Measurements from ENCODE around the gene ZFR. TPM values are rescaled to one million over a fixed set of nuclear protein-coding genes. Genes with fewer than 3 reads are reported as not detected.

The ZFR gene
- total and polyA plus RNA-seq, 11 donors, result 18.2 to 79.9 (median 57.8) TPM

DNA sequence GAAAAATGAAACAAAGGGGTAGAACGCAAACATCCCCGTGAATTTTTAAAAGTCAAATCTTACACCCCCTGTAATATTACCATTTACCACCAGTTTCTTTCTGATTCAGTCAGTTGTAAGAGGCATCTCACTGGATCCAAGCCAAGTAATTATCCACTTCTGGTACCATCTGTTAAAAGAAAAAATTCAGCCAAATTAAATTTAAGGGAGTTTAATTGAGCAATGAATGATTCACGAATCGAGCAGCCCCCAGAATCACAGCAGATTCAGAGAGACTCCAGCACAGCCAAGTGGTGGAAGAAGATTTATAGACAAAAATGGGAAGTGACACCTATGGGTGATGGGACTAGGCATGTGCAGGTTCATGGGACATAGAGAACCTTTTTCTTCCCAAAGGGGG, 101.9 kb downstream of the ZFR start:
- ATAC-seq, result no peak
- intact Hi-C loops (cut with DNase I), result no loop called here

DNA sequence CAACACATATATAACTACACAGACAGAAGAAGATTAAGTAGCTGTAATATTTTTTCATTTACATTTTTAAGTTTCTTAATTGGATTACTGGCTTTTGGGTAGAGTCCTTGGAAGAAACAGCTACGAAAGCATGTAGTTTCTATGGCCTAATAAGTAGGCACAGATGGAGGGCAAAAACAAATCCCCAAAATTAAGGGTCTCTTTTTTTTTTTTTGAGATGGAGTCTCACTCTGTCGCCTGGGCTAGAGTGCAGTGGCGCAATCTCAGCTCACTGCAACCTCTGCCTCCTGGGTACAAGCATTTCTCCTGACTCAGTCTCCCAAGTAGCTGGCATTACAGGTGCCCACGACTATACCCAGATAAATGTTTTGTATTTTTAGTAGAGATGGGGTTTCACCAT, 104.7 kb downstream of the ZFR start:
- H3K36me3 ChIP-seq, result no peaks in the 10 kb centered on the region
- ATAC-seq (no peak), DNase-seq (no peak)
- TF ChIP-seq, protein P1, sequence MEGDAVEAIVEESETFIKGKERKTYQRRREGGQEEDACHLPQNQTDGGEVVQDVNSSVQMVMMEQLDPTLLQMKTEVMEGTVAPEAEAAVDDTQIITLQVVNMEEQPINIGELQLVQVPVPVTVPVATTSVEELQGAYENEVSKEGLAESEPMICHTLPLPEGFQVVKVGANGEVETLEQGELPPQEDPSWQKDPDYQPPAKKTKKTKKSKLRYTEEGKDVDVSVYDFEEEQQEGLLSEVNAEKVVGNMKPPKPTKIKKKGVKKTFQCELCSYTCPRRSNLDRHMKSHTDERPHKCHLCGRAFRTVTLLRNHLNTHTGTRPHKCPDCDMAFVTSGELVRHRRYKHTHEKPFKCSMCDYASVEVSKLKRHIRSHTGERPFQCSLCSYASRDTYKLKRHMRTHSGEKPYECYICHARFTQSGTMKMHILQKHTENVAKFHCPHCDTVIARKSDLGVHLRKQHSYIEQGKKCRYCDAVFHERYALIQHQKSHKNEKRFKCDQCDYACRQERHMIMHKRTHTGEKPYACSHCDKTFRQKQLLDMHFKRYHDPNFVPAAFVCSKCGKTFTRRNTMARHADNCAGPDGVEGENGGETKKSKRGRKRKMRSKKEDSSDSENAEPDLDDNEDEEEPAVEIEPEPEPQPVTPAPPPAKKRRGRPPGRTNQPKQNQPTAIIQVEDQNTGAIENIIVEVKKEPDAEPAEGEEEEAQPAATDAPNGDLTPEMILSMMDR (IDR thresholded peaks at IDR 0.05), result no peak
- no peak for TF ChIP-seq POLR2A (IDR thresholded peaks at IDR 0.05)
- WGBS, 4 donors, result 64 to 89% (median 76%) methylated on average over 4 of the region's 4 CpGs
- intact Hi-C loops (cut with DNase I), result loop anchor here in 1 of 10 donors (10.0 kb wide), 1 partner anchor 205 kb away; no protein-coding TSS in a partner anchor
- H3K27me3 ChIP-seq, result no peaks in the 10 kb centered on the region
- H3K9me3 ChIP-seq, result peaks cover 0 to 34% (median 12%) of the 10 kb centered on the region in 12 donors
- no peak overlapping the region for H3K27ac ChIP-seq
- H3K4me3 ChIP-seq, result no peak overlapping the region
- no peaks in the 10 kb centered on the region for H3K4me1 ChIP-seq

More for the DNA sequence above, 101.9 kb downstream of the ZFR start:
- WGBS, 4 donors, result 60 to 88% (median 64%) methylated on average over 4 of the region's 4 CpGs
- Histone ChIP-seq H3K36me3 (no peaks in the 10 kb centered on the region), H3K4me3 (no peak overlapping the region), H3K9me3 (peaks cover 0 to 34% (median 12%) of the 10 kb centered on the region in 12 donors), H3K27me3 (no peaks in the 10 kb centered on the region), H3K4me1 (no peaks in the 10 kb centered on the region), H3K27ac (no peak overlapping the region)
- TF ChIP-seq POLR2A (IDR thresholded peaks at IDR 0.05), result no peak
- TF ChIP-seq, protein P1 (IDR thresholded peaks at IDR 0.05), result no peak
- DNase-seq, result no peak

DNA sequence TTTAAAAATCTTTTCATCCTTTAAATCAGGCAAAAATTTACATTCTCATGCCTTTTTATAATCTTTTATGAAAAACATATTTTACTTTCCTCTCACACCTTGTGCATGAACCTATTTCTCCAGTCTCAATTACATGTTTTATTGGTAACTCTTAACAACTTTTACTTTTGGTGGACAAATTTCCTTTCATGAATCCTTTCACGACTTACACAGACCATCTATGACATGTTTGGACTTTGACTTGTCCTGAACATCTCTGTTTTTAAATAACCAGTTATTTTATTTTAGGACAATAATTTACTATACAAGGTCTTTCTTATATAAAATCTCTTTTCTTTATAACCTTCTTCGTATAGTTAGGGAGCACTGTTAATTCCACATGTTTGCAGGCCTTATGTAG, 105.3 kb downstream of the ZFR start:
- Histone ChIP-seq H3K27me3 (no peaks in the 10 kb centered on the region), H3K9me3 (peaks cover 0 to 34% (median 12%) of the 10 kb centered on the region in 12 donors), H3K36me3 (no peaks in the 10 kb centered on the region), H3K27ac (no peak overlapping the region), H3K4me3 (no peak overlapping the region), H3K4me1 (no peaks in the 10 kb centered on the region)
- ATAC-seq, result no peak
- intact Hi-C loops (cut with DNase I), result loop anchor here in 1 of 10 donors (10.0 kb wide), 1 partner anchor 204 kb away; no protein-coding TSS in a partner anchor
- WGBS, 4 donors, result 68 to 76% (median 73%) methylated on average over 2 of the region's 2 CpGs
- no peak for TF ChIP-seq POLR2A (IDR thresholded peaks at IDR 0.05)
- TF ChIP-seq, protein P1 (IDR thresholded peaks at IDR 0.05), result no peak
- no peak for DNase-seq

DNA sequence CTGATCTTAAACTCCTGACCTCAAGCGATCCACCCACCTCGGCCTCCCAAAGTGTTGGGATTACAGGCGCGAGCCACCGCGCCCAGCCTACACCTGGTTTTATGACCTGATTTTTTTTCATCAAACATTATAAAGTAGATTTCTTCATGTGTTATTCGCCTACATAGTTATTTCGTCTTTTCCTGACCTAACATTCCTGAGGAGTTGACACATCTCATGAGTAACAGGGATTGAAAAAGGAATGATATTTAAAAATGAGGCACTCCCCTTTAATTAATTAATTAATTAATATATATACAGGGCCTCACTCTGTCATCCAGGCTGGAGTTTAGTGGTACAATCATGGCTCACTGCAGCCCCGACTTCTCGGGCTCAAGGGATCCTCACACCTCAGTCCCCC, 111.6 kb downstream of the ZFR start:
- H3K36me3 ChIP-seq, result no peaks in the 10 kb centered on the region
- peaks cover 0 to 2% (median 0%) of the 10 kb centered on the region in 12 donors for H3K9me3 ChIP-seq
- no peaks in the 10 kb centered on the region for H3K27me3 ChIP-seq
- DNase-seq, result no peak
- no peak overlapping the region for H3K27ac ChIP-seq
- peaks cover 0 to 6% (median 0%) of the 10 kb centered on the region in 12 donors for H3K4me1 ChIP-seq
- no peak overlapping the region for H3K4me3 ChIP-seq
- WGBS, 4 donors, result 94 to 96% (median 96%) methylated on average over 10 of the region's 10 CpGs
- intact Hi-C loops (cut with DNase I), result loop anchor here in 1 of 10 donors (10.0 kb wide), 1 partner anchor 198 kb away; no protein-coding TSS in a partner anchor
- no peak for TF ChIP-seq POLR2A (IDR thresholded peaks at IDR 0.05)
- TF ChIP-seq, protein P1 (IDR thresholded peaks at IDR 0.05), result no peak
- no peak for ATAC-seq
